Parathyroid adenoma (tissue), 2 donors: ENCODE data around the gene RBPJ.

Experiments used
- H2AFZ ChIP-seq: fragments of 300-600 bp; sonication (generic); one replicate; pipeline ENCODE4 v1.7.0; 2017; ENCODE audit warnings: antibody characterized with exemption, mild to moderate bottlenecking
- H3K27ac ChIP-seq: fragments of 300-600 bp; sonication (generic); one replicate; pipeline ENCODE4 v1.7.0; 2017
- H3K27me3 ChIP-seq: fragments of 300-600 bp; sonication (generic); one replicate; pipeline ENCODE4 v1.7.0; 2017; ENCODE audit warnings: low read length; ENCODE audit not compliant: control insufficient read depth, insufficient read depth
- H3K36me3 ChIP-seq: fragments of 300-600 bp; sonication (generic); one replicate; pipeline ENCODE4 v1.7.0; 2017; ENCODE audit warnings: low read length; ENCODE audit not compliant: control insufficient read depth, insufficient read depth
- H3K4me1 ChIP-seq: fragments of 300-600 bp; sonication (generic); one replicate; pipeline ENCODE4 v1.7.0; 2017; ENCODE audit warnings: control low read depth
- H3K4me2 ChIP-seq: fragments of 300-600 bp; sonication (generic); one replicate; pipeline ENCODE4 v1.7.0; 2017; ENCODE audit warnings: low read length
- H3K4me3 ChIP-seq: fragments of 300-600 bp; sonication (generic); one replicate; pipeline ENCODE4 v1.7.0; 2017; ENCODE audit warnings: low read depth, low read length
- H3K79me2 ChIP-seq: fragments of 300-600 bp; sonication (generic); one replicate; pipeline ENCODE4 v1.7.0; 2017; ENCODE audit warnings: control low read depth
- H3K9ac ChIP-seq: fragments of 300-600 bp; sonication (generic); one replicate; pipeline ENCODE4 v1.7.0; 2017; ENCODE audit warnings: mild to moderate bottlenecking
- H3K9me3 ChIP-seq: fragments of 300-600 bp; sonication (generic); one replicate; pipeline ENCODE4 v1.7.0; 2017; ENCODE audit warnings: low read length; ENCODE audit not compliant: control insufficient read depth
- CTCF ChIP-seq: fragments of 300-600 bp; sonication (generic); IDR thresholded peaks from one replicate; pipeline ENCODE4 v1.7.0; 2017; ENCODE audit warnings: antibody characterized with exemption, mild to moderate bottlenecking
- donor health status: primary hyperparathyroidism.

RBPJ gene

GRCh38 chr4:26459756-26460530 lies 139.1 kb downstream of the RBPJ start:
- H3K4me2 ChIP-seq = no peak overlapping the region
- no peaks in the 10 kb centered on the region for H3K79me2 ChIP-seq
- no peak overlapping the region for H3K27ac ChIP-seq
- H3K4me1 ChIP-seq = no peaks in the 10 kb centered on the region
- no peak overlapping the region for H2AFZ ChIP-seq
- no peak overlapping the region for H3K4me3 ChIP-seq
- no peaks in the 10 kb centered on the region for H3K27me3 ChIP-seq
- H3K36me3 ChIP-seq = no peaks in the 10 kb centered on the region
- no peak overlapping the region for H3K9ac ChIP-seq
- no peak for TF ChIP-seq CTCF
- no peaks in the 10 kb centered on the region for H3K9me3 ChIP-seq

GRCh38 chr4:26462874-26463273 lies 142.1 kb downstream of the RBPJ start:
- Histone ChIP-seq H3K9ac (no peak overlapping the region), H3K79me2 (no peaks in the 10 kb centered on the region), H2AFZ (no peak overlapping the region), H3K4me1 (no peaks in the 10 kb centered on the region), H3K27ac (no peak overlapping the region), H3K4me3 (no peak overlapping the region), H3K9me3 (no peaks in the 10 kb centered on the region), H3K27me3 (no peaks in the 10 kb centered on the region), H3K4me2 (no peak overlapping the region), H3K36me3 (no peaks in the 10 kb centered on the region)
- TF ChIP-seq CTCF = no peak

- no peaks in the 10 kb centered on the region for H3K79me2 ChIP-seq
- H3K4me2 ChIP-seq = no peak overlapping the region
- no peak overlapping the region for H2AFZ ChIP-seq
- no peak overlapping the region for H3K27ac ChIP-seq
- H3K36me3 ChIP-seq = no peaks in the 10 kb centered on the region
- no peak overlapping the region for H3K9ac ChIP-seq
- no peak for TF ChIP-seq CTCF
- no peaks in the 10 kb centered on the region for H3K4me1 ChIP-seq
- H3K9me3 ChIP-seq = no peaks in the 10 kb centered on the region
- H3K4me3 ChIP-seq = no peak overlapping the region
- H3K27me3 ChIP-seq = no peaks in the 10 kb centered on the region
Observed at GRCh38 chr4:26463386-26463785, 142.6 kb downstream of the RBPJ start.

- no peaks in the 10 kb centered on the region for H3K27me3 ChIP-seq
- no peaks in the 10 kb centered on the region for H3K79me2 ChIP-seq
- no peak for TF ChIP-seq CTCF
- no peaks in the 10 kb centered on the region for H3K36me3 ChIP-seq
- no peak overlapping the region for H3K9ac ChIP-seq
- H3K4me2 ChIP-seq = no peak overlapping the region
- no peaks in the 10 kb centered on the region for H3K9me3 ChIP-seq
- H2AFZ ChIP-seq = no peak overlapping the region
- H3K27ac ChIP-seq = no peak overlapping the region
- no peak overlapping the region for H3K4me3 ChIP-seq
- H3K4me1 ChIP-seq = no peaks in the 10 kb centered on the region
Observed at GRCh38 chr4:26464420-26465095, 143.7 kb downstream of the RBPJ start.
